Coronary artery (tissue), 2 donors: ENCODE data around the gene TUT1.

Experiments used
- DNase-seq: peaks from one replicate; pipeline ENCODE4 v3.0.0-alpha.2; 2017; ENCODE audit warnings: low spot score
- H3K27ac ChIP-seq, 2 donors: fragments of 200-600 bp; sonication (generic); one replicate each; pipeline ENCODE4 v1.5.1; 2016 to 2019
- H3K4me3 ChIP-seq: fragments of 200-600 bp; sonication (generic); 2 replicates; pipeline ENCODE4 v1.5.1; 2016; ENCODE audit warnings: mild to moderate bottlenecking, moderate library complexity
- TF ChIP-seq, protein P1 (sequence below): fragments of 200-600 bp; sonication (generic); IDR thresholded peaks from one replicate; pipeline ENCODE4 v1.5.1; 2019; ENCODE audit warnings: antibody characterized with exemption

The TUT1 gene

DNA sequence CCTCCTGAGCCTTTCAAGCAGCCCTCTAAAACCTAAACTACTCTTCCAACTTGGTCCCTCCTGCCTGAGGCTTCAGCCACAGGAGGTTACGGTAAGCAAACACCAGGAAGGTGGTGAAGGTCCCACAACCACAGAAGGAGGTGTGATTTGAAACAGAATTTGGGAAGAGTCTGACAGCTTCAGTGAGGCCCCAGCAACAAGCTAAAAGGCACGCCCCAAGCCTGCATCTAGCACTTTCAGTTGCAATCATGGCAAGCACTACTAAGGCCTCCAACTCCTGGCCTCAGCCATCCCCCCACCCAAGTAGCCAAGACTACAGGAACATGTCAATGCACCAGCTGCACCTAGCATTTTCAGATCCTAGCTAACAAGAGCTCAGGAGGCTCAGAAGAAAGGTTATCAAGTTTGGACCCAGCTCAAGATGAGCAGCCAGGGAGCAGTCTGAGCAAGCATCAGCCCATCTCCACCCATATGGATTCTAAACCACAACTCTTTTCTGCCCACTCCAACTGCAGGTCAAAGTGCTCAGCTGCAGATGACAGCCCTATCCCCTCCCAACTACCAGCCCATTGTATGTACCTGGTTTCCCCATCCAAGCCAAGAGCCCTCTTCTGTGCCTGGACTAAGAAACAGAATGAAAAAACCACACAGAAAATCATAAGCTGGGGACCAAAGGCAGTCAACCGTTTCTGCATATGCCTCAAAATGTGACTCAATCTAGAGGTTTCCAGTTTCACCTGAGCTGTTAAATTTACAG is 34.3 kb downstream of the TUT1 start:
- TF ChIP-seq, protein P1, sequence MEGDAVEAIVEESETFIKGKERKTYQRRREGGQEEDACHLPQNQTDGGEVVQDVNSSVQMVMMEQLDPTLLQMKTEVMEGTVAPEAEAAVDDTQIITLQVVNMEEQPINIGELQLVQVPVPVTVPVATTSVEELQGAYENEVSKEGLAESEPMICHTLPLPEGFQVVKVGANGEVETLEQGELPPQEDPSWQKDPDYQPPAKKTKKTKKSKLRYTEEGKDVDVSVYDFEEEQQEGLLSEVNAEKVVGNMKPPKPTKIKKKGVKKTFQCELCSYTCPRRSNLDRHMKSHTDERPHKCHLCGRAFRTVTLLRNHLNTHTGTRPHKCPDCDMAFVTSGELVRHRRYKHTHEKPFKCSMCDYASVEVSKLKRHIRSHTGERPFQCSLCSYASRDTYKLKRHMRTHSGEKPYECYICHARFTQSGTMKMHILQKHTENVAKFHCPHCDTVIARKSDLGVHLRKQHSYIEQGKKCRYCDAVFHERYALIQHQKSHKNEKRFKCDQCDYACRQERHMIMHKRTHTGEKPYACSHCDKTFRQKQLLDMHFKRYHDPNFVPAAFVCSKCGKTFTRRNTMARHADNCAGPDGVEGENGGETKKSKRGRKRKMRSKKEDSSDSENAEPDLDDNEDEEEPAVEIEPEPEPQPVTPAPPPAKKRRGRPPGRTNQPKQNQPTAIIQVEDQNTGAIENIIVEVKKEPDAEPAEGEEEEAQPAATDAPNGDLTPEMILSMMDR, result no peak
- H3K4me3 ChIP-seq, result peak overlapping the region; percentile 61
- no peak for DNase-seq
- H3K27ac ChIP-seq, result peak overlapping the region; percentile 93 to 95

DNA sequence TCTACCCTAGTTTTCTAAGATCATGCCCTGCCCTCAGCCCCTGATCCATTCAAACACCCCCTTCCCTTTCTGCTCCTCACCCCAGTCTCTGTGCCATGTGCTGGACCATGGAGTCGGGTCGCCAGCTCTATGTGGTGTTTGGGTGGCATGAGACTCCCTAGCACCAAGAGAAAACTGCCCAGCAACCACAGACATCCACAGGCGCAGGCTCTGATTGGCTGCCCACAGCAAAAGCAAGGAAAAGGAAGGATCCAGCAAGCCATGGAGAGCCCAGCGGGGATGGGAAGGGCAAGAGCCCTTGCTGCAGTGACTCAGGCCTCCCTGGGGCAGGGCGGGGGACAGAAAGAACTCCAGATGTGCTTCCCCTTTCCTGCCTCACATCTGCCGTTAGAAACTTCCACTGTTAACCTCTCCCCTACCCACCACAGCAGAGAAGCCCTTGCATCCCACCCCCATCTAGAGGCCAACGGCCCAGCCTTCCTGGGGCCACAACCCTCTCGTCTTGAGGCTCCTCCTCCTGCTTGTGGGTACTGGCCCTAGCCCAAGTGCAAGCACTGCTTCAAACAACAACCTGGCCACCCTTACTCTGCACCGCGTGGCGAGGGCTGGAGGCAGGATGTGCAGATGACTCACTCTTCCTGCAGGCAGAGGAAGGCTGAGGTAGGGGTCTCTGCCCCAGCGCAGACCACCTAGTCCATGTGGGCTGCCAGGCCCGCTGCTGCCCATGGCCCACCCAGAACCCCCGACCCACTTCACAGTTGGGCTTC is 35.0 kb downstream of the TUT1 start:
- peak; percentile 97 for DNase-seq
- Histone ChIP-seq H3K27ac (peak overlapping the region; percentile 93 to 95), H3K4me3 (peak overlapping the region; percentile 61)
- TF ChIP-seq, protein P1, result no peak

DNA sequence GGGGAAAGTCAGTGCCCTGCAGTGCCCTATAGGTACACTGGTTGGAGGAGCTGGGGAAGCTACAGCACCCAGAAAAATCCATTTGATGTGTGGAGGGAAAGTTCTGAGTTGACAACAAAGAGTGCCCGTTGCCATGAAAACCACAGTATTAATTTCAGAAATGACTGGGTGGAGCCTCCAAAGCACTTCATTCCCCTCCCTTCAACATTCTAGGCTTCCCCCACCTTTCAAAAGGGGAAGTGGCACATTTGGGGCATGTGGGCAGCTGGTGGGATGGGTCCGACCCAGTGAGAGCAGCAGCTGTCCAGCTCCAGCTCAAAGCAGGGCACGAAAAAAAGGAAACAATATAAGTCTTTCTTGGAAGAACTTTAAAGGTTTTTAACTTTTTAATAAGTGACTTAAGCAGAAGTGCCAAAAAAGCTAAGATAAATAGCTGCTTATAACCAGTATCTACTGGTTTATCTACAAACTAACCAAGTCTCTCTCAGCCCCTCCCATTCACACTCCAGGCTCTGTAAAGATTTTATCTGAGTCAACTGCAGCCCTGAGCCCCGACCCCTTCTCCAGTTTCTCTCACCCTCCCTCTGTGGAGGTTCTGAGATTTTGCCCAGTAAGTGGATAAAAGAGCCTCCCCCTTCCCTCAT is 35.7 kb downstream of the TUT1 start:
- H3K4me3 ChIP-seq, result peak overlapping the region; percentile 61
- TF ChIP-seq, protein P1, result no peak
- DNase-seq, result no peak
- H3K27ac ChIP-seq, result peak overlapping the region; percentile 93 to 95

DNA sequence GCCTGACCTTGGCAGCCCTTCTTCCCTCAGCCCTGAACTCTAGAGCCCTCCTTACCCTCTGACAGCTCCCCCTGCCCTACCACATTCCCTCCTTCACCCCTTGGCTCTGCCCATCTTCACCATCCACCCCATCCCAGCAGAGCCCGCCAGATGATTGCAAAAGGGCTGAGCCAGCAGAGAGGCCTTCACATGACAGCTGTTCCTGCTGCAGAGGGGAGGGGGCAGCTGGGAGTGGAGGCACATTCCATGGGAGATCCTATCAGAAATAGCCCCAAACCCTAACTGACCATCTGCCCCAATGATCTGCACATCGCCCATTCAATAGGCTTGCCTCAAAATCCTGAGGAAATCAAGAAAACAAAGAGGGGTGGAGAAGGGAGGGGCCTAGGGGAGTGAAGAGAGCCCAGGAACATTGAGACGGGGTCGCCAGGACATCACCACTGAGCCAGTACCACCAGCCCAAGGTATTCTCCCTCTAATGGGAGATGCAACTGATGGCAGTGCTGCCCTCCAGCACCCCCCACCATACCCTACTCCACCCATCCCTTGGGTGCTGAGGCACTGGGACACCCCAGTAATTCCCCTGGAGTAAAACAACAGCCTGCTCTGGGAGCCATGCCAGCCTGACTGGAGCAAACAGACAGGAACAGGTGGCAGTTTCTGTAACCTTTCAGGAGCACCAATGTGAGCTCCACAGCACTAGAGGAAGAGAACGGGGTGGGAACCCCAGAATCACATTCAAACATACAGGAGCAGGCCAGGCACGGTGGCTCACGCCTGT is 36.7 kb downstream of the TUT1 start:
- Histone ChIP-seq H3K4me3 (no peak overlapping the region), H3K27ac (peak overlapping the region; percentile 93 to 95)
- TF ChIP-seq, protein P1, result no peak
- DNase-seq, result no peak

DNA sequence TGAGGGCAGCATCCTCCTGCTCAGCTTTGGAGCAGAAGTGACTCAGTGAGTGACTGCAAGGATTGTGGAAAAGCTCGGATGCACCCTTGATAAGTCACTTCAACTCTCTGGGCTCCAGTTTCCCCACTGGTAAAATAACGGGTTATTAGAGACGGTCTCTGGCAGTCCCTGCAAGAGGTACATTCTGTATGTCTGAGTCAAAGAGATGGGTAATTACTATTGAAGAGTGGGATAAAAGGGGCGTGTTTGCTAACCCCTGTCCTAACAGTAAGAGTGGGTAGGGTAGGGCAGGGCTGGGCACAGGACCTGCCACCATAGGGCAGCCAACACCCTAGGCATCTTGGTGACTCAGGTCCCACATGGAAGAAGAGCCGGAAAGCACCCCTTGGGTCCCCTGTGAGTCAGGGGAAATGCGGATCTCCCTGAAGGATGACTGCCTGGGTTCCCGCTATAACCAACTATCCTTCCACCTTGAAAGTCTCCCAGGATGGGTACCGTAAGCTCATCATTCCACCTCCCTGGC is 37.4 kb downstream of the TUT1 start:
- Histone ChIP-seq H3K27ac (peak overlapping the region; percentile 93 to 95), H3K4me3 (peak overlapping the region; percentile 57)
- no peak for DNase-seq
- TF ChIP-seq, protein P1, result no peak

DNA sequence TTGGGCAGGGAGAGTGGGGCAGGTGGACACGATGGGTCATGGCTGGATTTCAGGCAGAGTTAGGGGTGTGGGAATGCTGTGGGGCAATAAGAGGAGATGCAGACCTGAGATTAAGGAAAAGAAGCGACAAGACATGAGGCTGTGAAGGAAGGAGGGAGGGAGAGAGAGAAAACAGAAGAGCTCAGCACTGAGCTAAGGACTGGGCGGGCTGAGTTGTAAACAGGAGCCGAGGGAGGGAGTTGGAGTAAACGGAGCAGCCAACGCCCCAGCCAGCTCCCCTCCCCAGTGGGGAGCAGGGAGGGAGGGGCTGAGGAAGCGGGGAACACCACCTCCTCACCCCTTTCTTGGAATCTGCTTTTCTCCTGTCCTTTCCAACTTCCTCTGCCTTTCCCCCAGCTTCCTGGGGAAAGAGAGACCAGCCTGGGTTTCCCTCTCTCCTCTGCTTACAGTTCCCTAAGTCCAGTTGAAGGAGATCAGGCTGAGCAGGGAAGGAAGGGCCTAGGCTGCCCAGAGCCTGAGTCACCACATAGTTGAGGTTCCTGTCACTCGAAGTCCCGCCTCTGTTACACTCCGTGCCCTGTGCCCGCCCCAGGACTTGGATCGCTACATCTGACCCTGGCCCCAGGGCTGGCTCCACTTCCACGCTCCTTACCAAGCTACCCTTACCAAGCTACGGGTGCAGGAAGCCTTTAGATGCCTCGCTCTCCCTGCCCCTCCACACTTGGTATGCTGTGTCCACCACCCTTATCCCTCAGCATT is 38.1 kb downstream of the TUT1 start:
- peak overlapping the region; percentile 57 for H3K4me3 ChIP-seq

More for the DNA sequence above, 38.1 kb downstream of the TUT1 start:
- TF ChIP-seq, protein P1, result no peak
- DNase-seq, result peak; percentile 96
- H3K27ac ChIP-seq, result peak overlapping the region; percentile 93 to 95
